ENCODE measurements around the gene HDAC4.

Gene HDAC4

DNA sequence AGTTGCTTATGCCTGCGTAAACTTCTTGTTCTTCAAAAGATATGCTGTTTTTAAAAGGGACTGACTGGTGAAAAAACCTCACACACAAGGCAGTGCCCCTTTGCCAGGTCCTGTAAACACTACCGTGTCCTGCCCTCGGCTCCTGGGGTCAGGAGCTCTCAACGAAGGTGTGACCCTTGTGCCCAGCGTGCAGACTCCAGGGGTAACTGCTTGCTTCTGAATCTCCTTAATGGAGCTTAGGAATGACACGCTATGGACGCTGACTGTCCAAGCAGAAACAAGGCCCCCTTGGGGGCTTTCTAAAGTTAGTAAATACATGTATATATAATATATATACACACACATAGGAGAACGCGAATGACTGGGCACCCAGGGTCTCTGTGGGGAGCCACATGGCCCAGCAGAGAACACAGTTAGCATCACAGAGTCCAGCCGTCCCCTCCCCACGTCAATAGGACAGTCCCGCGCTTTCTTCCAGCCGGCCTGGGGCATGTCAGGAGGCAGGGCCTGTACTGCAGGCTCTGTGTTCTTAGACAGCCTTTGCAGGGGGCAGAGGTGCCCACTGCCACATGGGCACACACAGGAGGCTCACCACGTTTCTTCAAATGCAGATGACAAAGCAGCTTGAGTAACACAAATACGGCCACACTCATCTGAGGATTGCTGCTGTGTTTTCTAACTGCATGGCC lies 96.1 kb downstream of the HDAC4 start:
- no peak for DNase-seq

DNA sequence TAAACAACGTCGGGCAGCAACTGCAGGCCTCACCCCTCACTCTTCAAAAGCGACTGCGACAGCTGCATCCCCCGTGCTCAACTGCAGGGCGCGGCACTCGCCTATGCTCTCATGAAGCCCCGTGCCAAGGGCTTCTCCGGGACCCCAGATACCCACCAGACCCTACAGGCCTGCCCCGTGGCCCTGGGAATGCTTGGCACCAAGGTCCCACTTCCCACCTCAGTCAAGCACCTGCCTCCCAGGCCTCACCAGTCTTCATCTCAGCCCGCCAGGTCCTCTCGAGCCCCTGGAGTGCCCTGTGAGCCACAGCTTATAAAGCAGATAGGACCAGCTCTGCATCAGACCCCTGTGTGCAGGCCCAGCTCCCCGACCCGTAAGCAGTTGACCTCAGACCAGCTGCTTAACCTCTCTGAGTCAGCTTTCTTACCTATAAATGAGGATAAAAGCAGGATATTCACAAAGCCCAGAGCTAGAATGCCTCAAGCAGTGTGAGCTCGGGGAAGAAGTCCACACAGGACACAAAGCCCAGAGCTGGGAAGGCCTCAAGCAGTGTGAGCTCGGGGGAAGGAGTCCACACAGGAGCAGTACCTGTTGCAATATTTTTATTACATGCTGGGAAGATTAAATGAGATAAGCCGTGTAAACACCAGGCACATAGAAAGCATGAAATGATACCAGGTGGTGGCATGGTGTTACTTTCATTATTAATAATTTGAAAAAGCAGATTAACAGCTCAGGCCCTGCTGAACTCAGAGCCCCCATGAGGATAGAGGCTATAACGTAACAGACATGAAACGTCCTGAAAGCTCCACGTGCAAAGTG lies 96.9 kb downstream of the HDAC4 start:
- no peak for DNase-seq

DNA sequence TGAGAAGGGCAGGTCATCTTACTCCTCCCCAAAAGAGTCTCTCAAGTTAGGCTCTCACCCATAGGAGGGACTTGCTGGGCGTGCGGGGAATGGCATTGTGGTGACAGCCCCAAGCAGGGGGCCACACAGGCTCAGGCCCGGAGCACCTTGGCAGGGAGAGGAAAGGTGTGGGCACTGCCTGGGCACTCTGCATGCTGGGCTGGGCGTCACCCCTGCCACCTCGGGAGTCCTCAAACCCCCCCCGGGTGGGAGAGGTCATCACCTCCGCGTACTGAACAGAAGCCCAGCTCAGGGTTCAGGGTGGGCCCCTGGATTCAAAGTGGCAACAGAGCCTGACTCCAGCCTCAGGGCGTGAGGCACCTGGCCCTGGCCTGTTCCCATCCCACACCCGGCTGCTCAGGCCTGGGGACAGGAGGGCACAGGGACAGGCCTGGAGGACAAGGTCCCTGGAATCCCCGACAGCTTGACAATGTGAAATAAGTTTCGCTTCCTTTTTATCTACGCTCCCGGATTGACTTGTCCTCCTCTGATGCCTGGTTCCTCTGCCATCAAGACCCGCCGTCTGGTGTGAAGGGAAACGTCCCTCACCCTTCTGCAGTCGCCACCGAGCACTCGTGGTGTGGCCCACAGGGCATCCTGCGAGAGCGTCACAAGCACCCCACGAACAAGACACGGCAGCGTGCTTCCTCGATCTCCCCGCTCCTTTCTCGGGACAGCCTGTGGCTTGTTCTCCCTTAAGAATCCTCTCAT lies 97.8 kb downstream of the HDAC4 start:
- no peak for DNase-seq

DNA sequence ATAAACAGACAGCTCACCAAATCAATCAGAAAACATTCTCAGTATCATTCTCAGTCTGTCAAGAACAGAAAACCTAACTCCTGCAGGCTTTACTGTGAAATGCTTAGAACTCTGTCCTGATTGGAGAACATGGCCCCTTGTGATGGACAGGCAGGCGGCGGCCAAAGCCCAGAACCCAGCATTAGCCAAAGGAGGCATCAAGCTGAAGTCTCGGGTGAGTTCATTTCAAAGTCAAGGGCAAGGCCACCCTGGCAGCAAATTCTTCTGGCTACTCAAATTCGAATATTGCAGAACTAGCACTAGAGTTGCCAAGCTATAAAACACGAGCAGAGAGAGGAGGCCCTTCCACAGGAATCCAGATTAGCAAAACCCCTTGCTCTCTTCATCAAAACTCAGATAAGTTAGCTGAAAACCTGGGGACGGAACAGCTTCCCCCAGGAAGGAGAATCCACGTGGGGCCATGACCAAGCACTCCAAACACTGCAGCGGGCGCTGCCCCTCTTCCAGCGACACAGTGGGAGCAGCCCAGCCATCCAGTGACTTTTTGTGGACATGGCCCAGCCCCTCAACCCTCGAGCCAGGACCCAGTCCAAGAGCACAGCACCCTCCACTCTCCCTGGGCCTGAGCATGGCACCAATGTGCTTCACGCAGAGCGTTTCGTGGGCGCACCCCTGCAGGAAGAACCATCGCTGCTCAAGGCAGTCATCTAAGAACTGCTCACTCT lies 98.6 kb downstream of the HDAC4 start:
- DNase-seq = no peak

DNA sequence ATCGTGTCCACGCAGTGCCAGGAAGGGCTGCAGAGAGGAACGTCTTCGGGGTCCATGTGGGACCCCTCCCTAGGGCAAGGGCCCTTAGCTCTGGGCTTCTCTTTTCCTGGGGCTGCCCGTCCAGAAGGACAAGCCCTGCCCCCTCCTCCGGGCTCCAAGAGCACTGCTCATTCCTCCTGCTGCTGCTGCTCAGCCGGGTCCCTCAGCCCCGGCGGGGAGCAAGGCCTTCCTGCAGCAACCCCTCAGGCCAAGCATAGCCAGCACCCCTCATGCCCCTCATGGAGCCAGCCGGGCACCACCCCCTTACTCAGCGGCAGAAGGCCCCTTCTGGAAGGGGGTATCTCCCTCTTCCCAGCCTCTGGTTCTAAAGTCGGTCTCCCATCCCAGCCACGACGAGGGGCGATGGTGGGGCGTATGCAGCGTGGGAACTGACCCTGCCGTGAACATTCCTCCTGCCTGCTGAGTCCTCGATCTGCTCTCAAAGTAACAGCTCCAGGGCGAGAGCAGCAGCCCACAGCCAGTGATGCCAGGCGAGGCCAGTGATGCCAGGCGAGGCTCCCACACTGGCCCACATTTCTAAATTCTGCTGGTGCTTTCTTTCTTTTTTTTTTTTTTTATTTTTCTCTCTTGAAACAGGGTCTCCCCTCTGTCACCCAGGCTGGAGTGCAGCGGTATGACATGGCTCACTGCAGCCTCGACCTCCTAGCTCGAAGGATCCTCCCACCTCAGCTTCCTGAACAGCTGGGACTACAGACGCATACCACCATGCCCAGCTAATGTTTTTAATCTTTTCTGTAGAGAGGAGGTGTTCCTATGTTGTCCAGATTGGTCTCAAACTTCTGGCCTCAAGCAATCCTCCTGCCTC lies 99.7 kb downstream of the HDAC4 start:
- no peak for DNase-seq

DNA sequence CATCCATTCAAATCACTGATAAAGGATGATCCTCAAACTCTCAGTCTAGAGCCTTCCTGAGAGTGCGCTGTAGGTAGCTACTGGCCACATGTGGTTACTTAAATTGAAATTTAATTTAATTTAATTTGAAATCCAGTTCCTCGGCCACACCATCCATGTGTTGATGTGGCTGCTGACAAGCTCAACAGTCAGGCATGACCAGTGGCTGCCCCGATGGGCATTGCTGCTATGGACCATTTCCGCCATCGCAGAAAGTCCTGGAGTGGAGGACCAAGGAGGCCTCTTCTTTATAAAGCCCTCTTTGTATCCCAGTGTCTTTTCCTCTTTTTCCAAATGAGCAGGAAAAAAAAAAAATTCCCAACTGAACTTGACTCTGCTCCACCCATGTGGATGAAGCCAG lies 100.6 kb downstream of the HDAC4 start:
- no peak for DNase-seq

DNA sequence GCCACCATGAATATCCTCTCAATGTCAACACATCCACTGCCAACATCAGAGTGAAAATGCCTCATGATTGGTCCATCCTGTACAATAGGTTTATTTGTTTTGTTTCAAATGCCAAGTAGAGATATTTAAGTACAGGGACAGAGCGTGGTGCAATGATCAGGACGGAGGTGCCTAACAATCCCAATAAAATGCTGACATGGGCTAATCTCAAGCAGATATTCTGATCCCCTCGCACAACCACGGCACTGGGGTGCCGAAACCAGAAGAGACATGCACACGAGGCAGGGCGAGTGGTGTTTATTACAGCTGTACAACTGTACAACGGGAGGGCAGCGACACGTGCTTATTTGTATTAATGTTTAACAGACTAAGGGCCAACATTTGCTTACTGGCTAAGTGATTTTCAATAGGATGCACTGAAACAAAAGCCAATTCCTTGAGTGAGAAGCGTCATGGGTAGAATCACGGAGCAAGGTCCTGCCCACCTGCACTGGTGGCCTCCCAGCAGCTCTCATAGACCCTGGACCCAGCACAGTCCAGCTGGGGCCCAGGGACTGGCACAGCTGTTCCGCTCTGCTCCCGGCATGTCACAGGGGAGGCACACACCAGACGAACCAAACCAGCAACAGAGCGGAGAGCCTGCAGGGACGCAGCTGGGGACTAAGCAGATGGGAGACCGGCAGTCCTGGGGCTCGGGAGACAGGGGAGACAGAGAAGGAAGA lies 101.4 kb downstream of the HDAC4 start:
- DNase-seq = no peak

DNA sequence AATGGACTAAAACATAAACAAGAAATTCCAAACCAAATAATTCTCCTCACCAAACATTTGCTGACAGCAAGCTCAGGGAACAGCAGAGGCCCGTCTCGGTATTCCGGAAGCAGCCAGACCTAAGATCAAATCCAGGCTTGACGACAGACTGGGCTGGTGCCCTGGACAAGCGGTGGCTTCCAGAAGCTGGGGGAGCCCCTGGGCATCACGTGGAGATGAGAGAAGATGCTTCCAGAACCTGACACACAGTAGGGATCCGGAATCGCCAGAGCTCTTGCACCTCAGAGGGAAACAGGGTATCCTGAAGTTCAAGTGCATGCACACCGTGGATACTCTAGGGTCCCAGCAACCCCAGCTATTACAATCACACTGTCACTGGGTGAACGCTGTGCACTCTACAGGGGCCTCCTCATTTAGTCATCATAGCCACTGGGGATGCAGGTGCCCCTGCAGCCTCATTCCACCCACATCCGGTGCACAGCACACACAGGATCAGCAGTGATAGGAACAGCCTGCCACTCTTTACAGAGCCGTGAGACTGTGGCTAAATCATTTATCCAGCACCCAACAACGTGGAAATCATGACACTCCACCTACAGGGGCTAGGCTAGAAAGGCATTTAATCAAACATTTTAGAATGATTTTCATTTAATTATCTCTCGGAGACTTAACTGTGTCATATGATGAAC lies 102.6 kb downstream of the HDAC4 start:
- no peak for DNase-seq

DNA sequence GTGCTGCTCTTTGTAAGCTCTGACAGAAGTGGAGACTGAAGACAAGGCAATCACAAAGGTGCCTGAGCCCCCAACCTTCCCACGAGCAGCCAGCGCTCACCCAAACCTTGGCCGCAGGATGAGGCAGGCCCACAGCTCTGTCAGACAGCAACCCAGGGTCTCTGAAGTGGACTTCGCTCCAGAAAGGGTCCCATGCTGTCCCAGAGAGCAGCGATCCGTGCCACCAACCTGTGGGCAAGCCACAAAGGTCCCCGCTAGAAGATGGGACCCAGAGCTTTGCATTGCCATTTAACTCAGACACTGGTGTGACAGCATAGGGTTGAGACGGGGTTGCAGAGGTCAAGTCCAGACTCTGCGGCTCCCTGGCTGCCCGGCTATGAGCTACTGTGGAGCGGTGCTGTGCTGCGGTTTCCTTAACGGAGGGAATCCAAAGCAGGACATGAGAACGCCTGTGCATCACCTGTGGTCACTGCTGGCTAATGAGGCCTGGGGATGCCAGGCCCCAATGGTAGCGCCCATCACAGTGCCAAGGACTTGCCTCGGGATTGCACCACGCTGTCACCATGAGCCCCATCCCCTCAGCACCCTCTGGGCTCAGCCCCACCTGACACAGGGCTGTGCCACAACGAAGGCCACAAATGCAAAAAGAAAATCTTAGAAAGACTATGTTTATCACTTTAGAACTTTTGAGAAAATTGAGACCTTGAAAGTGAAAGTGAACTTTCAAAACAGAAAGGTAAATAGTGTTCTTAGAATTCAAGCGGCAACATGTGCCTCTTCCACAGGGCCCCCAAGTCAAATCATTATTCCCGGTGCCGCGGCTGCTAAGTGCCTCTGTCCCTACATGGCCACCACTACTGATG lies 103.4 kb downstream of the HDAC4 start:
- no peak for DNase-seq

DNA sequence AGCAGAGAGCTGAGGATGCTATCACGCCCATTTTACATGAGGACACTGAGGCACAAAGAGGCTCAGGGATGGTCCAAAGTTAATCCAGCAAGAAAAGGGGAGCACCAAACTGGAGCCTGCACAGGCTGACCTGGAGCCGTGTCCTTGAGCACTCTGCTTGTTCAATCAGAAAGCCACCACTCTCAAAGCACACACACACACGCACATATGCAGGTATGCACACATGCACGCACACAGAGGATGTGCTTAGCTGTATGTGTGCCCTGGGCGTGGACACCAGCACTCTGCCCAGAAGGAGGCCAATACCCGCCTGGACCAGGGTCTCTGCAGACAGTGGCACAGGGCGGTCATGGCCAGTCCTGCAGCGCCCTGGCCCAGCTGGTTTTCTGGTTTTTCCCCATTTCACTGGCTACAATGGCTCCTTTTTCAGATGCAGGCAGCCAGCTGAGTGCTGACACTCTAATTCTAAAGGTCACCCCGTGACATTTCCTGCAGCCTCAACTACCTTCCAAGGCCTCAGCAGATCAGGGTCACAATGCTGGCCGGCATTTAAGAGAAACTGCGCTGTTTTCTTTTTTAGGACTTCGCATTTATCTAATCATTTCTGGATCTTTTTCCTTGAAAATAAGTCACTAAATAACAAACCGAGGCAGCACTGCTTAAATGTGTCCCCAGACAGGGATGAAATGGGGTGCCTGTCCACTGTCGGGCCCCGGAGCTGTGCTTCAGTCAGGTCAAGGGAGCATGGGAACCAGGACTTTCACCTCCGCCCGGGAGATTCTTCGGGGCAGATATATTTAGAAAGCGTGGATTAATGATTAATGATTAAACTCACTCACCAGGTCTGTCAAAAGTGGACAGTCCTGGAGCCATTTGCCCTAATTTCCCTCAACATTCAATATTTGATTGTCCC lies 104.5 kb downstream of the HDAC4 start:
- DNase-seq = no peak

DNA sequence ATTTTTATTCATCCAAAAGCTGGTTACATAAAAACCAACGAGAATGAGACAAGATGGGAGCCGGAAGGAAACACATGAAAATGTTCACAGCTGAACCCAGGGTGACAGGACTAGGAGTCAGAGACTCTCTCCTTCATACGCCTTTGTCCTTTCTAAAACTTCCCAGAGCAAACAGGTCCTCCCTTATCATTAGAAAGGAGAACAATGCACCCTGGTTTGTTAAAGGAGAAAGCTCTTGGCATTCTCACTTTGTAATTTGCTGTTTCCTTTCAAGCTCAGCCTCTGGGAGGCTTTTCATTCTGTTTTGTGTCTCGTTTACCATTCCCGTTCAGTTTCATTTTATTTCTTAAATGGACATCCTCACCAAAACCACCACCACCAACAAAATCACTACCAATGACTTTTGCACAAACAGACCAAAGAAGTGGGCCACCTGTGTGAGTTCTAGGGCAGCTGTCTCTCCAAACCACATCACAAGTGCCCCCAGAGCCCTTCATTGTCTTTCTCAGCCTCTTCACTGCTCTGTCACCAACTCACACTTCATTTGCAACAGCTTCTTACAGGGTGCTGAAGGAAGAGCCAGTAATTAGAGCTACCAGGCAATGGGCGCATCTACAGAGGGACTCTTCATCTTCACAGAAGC lies 105.3 kb downstream of the HDAC4 start:
- DNase-seq = no peak

DNA sequence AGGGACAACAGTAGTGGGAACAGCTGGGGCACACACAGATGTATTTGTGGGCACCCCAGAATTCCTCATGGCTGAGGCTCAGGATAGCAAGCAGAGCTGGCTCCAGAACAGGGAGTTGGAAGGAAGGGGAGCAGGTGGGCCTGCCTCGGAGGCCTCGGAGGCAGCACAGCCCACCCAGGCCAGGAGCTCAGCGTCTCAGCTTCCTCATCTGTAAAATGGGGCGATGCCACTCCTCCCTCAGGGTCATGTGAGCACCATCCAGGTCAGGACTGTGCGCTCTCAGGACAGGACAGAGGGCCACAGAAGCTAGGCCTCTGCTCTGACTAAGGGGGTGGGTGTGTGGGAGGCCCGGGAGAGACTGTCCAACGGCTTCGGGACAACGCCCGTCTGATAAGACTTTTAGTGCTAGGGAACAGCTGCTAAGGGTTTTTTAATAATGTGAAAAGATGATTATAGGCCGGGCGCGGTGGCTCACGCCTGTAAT lies 106.2 kb downstream of the HDAC4 start:
- no peak for DNase-seq

DNA sequence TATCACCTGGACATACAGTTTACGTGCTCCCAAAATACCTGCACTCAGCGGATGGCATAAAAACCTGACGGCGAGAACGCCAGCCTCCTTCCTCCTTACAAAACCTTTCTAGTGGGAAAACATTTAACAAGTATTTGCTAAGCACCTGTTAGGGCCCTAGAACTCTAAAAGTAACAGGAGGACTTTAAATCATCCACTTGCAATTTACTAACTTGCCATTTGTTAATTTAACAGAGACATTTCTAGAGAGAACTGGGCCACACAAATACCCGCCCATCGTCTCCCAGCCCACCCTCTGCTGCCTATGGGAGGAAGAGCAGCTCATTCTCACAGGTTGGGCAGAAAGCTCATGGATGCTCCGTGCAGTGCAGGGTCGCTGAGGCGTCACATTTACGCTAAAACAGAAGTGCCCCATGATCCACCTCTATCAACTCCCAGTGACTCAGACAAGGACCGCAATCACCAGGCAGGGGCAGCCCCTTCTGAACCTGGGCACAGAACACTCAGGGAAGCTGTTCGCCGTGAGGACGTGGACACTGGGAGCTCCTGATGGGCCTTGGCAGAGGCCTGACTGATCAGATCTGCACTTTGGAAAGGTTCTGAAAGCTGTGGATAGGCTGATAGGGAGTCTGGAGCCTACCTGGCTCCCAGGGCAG lies 106.9 kb downstream of the HDAC4 start:
- no peak for DNase-seq

DNA sequence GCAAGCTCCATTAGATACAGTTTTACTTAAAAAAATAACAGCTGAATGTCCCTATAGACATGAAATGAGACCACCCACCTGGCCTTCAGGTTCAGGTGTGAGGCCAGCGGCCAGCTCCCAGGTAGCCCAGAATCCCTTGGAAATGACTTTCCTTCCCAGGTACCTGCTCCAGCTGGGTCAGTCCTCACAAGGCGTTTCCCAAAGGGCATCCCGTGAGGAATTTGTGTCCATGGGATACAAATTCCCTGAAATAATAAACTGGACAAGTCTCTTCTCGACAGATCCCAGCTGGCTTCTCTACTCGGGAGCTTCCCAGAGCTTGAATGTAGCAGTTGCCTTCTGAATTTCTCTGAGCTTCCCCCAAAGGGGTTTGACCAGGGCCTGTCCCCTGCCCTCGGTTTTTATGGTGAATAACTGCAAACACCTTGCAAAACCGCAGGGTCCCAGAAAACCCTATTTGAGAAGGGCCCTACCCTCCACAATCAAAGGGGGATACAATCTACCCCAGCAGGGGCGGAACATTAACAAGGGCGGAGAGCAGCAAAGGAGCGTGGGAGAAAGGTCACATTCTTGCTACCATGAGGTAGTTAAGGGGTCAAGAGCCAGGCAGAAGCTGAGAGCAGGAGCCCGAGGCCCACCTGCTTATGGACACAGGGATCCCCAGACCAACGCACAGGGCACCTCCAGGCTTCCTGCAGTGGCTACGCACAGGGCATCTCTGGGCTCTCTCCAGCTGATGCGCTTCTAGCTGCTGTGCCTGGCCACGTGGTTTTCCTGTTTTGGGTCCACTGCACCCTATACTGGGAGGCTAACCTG lies 107.7 kb downstream of the HDAC4 start:
- no peak for DNase-seq

DNA sequence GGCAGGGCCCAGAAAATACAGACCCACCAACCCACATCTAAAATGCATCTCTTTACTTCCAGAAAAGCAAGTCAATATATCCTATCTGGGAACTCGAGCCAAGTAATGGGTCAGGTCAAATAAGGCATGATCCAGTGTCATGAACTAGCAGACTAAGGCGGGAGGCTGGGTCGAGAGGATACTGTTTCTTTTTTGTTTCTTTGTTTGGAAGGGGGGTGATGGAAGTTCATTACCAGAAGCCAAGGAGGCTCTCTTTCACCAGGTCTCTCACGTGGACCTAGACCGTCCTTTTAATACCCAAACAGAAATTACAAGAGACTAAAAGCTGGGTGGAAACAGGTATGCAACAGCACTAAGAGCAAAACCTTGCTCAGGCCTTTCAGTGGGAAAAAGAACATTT lies 108.3 kb downstream of the HDAC4 start:
- DNase-seq = no peak
